GM23338 (cell line): Measurements from ENCODE around the gene SRR. TPM values are rescaled to one million over a fixed set of nuclear protein-coding genes. Genes with fewer than 3 reads are reported as not detected.

Experiments
- CTCF ChIP-seq, 2 experiments: fragments of 200-600 bp in 1 of 2; sonication (generic) in 1 of 2; conservative IDR thresholded peaks; 2 replicates each; pipeline versions ENCODE4 v1.5.1 to v1.6.1; 2016 to 2017; ENCODE audit warnings: antibody characterized with exemption in 2 of 2, low read depth in 2 of 2, mild to moderate bottlenecking in 2 of 2, moderate library complexity in 1 of 2
- ETS1 ChIP-seq: IDR thresholded peaks from 2 replicates; pipeline ENCODE4 v1.6.1; 2016; ENCODE audit warnings: antibody characterized with exemption
- EZH2 ChIP-seq: fragments of 200-600 bp; sonication (generic); IDR thresholded peaks from one replicate; pipeline ENCODE4 v1.8.0; 2017; ENCODE audit warnings: antibody characterized with exemption, mild to moderate bottlenecking, low read depth; ENCODE audit not compliant: unreplicated experiment
- EZH2phosphoT487 ChIP-seq: fragments of 200-600 bp; sonication (generic); IDR thresholded peaks from one replicate; pipeline ENCODE4 v1.8.1; 2018; ENCODE audit warnings: antibody characterized with exemption; ENCODE audit not compliant: unreplicated experiment
- JUNB ChIP-seq: IDR thresholded peaks from one replicate; pipeline ENCODE4 v1.6.1; 2016; ENCODE audit warnings: antibody characterized with exemption; ENCODE audit not compliant: unreplicated experiment
- POLR2AphosphoS5 ChIP-seq: IDR thresholded peaks from 2 replicates; pipeline ENCODE4 v1.6.1; 2016; ENCODE audit warnings: antibody characterized with exemption, low read depth
- STAT1 ChIP-seq: IDR thresholded peaks from one replicate; pipeline ENCODE4 v1.6.1; 2016; ENCODE audit warnings: antibody characterized with exemption; ENCODE audit not compliant: unreplicated experiment
- polyA plus RNA-seq: library from polyadenylated mRNA; unstranded; fragments of >200 nt; fragmentation: Nextera tagmentation; extraction: Ambion mirVana; gene quantifications from 2 replicates; pipeline ENCODE4 v1.2.1, GENCODE V29; 2016
- total RNA-seq: library from RNA; depleted of rRNA; stranded (reverse); fragments of >200 nt; shearing (Covaris generic); gene quantifications from 2 replicates; pipeline ENCODE4 v1.2.3, GENCODE V29; 2014
- TF ChIP-seq, protein P1 (sequence below): fragments of 250-450 bp; sonication (Bioruptor Pico); IDR thresholded peaks from 2 replicates; pipeline ENCODE4 v1.5.0; 2020; ENCODE audit warnings: mild to moderate bottlenecking, moderate library complexity

SRR gene
- total and polyA plus RNA-seq, 2 experiments from 2014 or later: 2.8 to 5.4 TPM

GRCh38 chr17:2368359-2368758 is 64.6 kb downstream of the SRR start (continued):
- TF ChIP-seq, protein P1, sequence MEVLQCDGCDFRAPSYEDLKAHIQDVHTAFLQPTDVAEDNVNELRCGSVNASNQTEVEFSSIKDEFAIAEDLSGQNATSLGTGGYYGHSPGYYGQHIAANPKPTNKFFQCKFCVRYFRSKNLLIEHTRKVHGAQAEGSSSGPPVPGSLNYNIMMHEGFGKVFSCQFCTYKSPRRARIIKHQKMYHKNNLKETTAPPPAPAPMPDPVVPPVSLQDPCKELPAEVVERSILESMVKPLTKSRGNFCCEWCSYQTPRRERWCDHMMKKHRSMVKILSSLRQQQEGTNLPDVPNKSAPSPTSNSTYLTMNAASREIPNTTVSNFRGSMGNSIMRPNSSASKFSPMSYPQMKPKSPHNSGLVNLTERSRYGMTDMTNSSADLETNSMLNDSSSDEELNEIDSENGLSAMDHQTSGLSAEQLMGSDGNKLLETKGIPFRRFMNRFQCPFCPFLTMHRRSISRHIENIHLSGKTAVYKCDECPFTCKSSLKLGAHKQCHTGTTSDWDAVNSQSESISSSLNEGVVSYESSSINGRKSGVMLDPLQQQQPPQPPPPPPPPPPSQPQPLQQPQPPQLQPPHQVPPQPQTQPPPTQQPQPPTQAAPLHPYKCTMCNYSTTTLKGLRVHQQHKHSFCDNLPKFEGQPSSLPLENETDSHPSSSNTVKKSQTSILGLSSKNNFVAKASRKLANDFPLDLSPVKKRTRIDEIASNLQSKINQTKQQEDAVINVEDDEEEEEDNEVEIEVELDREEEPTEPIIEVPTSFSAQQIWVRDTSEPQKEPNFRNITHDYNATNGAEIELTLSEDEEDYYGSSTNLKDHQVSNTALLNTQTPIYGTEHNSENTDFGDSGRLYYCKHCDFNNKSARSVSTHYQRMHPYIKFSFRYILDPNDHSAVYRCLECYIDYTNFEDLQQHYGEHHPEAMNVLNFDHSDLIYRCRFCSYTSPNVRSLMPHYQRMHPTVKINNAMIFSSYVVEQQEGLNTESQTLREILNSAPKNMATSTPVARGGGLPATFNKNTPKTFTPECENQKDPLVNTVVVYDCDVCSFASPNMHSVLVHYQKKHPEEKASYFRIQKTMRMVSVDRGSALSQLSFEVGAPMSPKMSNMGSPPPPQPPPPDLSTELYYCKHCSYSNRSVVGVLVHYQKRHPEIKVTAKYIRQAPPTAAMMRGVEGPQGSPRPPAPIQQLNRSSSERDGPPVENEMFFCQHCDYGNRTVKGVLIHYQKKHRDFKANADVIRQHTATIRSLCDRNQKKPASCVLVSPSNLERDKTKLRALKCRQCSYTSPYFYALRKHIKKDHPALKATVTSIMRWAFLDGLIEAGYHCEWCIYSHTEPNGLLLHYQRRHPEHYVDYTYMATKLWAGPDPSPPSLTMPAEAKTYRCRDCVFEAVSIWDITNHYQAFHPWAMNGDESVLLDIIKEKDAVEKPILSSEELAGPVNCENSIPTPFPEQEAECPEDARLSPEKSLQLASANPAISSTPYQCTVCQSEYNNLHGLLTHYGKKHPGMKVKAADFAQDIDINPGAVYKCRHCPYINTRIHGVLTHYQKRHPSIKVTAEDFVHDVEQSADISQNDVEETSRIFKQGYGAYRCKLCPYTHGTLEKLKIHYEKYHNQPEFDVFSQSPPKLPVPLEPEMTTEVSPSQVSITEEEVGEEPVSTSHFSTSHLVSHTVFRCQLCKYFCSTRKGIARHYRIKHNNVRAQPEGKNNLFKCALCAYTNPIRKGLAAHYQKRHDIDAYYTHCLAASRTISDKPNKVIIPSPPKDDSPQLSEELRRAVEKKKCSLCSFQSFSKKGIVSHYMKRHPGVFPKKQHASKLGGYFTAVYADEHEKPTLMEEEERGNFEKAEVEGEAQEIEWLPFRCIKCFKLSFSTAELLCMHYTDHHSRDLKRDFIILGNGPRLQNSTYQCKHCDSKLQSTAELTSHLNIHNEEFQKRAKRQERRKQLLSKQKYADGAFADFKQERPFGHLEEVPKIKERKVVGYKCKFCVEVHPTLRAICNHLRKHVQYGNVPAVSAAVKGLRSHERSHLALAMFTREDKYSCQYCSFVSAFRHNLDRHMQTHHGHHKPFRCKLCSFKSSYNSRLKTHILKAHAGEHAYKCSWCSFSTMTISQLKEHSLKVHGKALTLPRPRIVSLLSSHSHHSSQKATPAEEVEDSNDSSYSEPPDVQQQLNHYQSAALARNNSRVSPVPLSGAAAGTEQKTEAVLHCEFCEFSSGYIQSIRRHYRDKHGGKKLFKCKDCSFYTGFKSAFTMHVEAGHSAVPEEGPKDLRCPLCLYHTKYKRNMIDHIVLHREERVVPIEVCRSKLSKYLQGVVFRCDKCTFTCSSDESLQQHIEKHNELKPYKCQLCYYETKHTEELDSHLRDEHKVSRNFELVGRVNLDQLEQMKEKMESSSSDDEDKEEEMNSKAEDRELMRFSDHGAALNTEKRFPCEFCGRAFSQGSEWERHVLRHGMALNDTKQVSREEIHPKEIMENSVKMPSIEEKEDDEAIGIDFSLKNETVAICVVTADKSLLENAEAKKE (CRISPR knock-in tag): no peak
- TF ChIP-seq STAT1 (no peak), CTCF (conservative IDR thresholded peaks at IDR 0.05; ENCODE audit: low read depth in 2 of 2) (no peak), POLR2AphosphoS5 (no peak), JUNB (no peak), ETS1 (no peak), EZH2phosphoT487 (no peak), EZH2 (no peak)
